GM19193 (cell line): ENCODE measurements around the gene NMRAL1.

Source experiments
- POLR2A ChIP-seq: IDR thresholded peaks from 4 replicates; pipeline ENCODE4 v1.6.1; 2011; ENCODE audit not compliant: insufficient read depth, insufficient read length; ENCODE audit errors: extremely low read depth

Gene NMRAL1

GRCh38 chr16:4510131-4510530, 35.7 kb upstream of the NMRAL1 start:
- no peak for TF ChIP-seq POLR2A

DNA sequence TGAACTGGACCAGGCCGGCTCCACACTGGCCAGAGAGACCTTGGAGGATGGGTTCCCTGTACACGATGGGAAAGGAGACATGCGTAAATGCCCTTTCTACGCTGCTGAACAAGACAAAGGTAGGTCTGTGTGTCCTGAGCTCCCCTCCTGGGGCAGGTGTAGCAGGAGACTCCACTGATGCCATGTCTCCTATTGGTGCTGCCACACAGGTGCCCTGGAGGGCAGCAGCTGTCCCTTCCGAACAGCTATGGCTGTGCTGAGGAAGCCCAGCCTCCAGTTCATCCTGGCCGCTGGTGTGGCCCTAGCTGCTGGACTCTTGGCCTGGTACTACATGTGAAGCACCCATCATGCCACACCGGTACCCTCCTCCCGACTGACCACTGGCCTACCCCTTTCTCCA, 35.0 kb upstream of the NMRAL1 start:
- TF ChIP-seq POLR2A, result no peak

GRCh38 chr16:4508806-4509205, 34.4 kb upstream of the NMRAL1 start:
- no peak for TF ChIP-seq POLR2A

- no peak for TF ChIP-seq POLR2A
Measured at GRCh38 chr16:4507588-4508345, 33.3 kb upstream of the NMRAL1 start.

GRCh38 chr16:4506450-4506849, 32.0 kb upstream of the NMRAL1 start:
- no peak for TF ChIP-seq POLR2A

DNA sequence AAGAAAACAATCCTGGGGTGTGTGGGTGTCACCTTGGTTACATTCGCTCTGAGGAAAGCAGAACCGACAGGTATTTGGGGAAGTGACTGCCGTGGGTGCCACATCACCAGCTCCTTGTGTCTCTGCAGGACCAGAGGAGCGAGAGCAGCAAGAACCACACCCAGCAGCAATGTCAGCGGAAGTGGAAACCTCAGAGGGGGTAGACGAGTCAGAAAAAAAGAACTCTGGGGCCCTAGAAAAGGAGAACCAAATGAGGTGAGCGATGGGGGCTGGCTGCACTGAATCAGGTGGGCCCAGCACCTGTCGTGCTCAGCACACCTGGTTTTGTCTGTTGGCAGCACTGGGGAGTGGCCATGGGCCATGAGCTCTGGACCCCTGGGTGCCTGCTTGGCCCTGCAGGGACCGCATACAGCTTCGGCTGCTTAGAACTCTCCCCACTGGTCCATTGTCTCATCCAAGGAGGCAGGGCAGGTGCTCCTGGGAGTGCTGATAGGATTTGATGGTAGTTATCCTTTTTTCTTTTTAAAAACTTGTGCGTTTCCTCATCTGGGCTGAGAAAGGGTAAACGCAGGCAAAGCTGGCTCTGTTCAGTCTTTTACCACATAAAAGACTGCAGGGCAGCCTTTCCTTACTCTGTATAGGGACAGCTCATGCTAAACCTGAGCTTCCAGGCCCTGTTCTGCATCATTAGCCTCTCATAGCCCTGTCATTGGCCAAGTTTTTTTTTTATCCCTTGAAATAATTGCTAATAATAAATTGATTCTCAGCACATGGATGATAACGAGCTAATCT, 31.1 kb upstream of the NMRAL1 start:
- peak; percentile 20 for TF ChIP-seq POLR2A

- no peak for TF ChIP-seq POLR2A
Measured at GRCh38 chr16:4501071-4501478, 26.6 kb upstream of the NMRAL1 start.

DNA sequence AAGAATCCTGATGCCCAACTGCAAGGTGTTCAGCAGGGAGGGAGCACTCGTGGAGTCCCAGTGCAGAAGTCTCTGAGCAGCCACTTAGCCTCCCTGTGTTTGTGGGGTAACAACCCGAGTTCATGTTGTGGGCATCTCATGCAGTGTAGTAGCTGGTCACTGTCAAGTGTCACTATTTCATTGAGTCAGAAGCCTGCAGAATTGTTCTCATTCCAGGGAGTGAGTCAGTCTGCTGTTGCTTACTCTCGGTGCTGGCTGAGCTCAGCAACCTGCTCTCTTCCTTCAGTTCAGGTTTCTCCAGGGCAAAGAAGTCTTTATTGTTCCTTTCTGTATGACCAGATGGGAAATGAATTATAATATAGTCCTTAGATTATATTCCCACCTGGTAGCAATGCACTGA, 25.8 kb upstream of the NMRAL1 start:
- no peak for TF ChIP-seq POLR2A

GRCh38 chr16:4499196-4499555, 24.8 kb upstream of the NMRAL1 start:
- TF ChIP-seq POLR2A, result no peak

DNA sequence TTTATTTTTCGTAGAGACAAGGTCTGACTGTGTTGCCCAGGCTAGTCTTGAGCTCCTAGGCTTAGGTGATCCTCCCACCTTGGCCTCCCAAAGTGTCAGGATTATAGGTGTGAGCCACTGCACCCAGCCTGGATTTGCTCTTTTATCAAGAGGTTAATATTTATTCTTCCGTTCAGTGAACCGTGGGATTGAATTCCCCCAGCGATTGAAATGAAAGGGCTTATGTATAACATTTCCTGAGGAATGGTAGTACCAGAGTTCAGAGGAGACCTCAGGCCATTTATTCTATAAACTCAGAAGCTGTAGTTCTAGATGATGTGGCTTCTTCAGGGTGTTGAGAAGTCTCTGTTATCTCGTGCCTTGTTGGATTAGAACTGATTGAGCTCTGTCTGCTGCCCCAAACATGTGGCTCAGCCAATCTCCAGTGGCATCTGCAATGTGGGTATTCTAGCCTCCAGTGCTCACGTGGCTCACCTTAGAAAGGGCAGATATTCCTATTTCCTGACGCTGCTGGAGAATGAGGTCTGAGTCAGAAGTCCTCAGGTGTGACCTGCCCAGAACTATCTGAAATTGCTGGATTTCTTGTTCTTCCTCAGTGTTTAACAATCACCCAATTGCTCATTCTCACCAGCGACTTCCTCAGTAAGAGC, 24.2 kb upstream of the NMRAL1 start:
- TF ChIP-seq POLR2A, result no peak

GRCh38 chr16:4496305-4496704, 21.9 kb upstream of the NMRAL1 start:
- TF ChIP-seq POLR2A, result no peak

- no peak for TF ChIP-seq POLR2A
Measured at GRCh38 chr16:4495766-4496165, 21.3 kb upstream of the NMRAL1 start.

GRCh38 chr16:4494746-4495490, 20.5 kb upstream of the NMRAL1 start:
- TF ChIP-seq POLR2A, result no peak

DNA sequence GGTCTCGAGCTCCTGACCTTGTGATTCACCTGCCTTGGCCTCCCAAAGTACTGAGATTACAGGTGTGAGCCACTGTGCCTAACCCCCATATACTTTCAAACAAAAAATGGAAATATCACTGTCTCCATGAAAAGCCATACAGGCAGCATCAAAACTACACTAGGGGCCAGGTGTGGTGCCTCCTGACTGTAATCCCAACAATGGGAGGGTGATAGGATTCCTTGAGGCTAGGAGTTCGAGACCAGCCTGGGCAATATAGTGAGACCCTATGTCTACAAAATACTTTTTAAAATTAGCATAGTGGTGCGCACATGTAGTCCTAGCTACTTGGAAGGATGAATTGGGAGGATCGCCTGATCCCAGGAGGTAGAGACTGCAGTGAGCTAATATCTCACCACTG, 17.5 kb upstream of the NMRAL1 start:
- no peak for TF ChIP-seq POLR2A

GRCh38 chr16:4489030-4489429, 14.6 kb upstream of the NMRAL1 start:
- TF ChIP-seq POLR2A, result no peak
